HepG2 (cell line): Measurements from ENCODE around the gene CACNB4. TPM values are rescaled to one million over a fixed set of nuclear protein-coding genes. Genes with fewer than 3 reads are reported as not detected.

ENCODE experiments used
- ATAC-seq: fragments of 200-7000 bp; cut with Tn5 transposase; 3 replicates; pipeline ENCODE4 v1.9.1; 2020; ENCODE audit warnings: mild to moderate bottlenecking, moderate library complexity
- BruUV-seq: library from RNA; stranded (reverse); fragments of 400-500 nt; replicated peaks from 2 replicates; lab custom pipeline; 2021; lab: Mats Ljungman, UMichigan
- CTCF ChIA-PET: fragments of 300-600 bp; formaldehyde crosslinking; extraction: SDS; loops from one replicate; lab custom pipeline; 2021; ENCODE audit warnings: low total read pairs, inconsistent platforms, low intra/inter-chr PET ratio; lab: Yijun Ruan, JAX
- POLR2A ChIA-PET: fragments of 350-600 bp; sonication (Branson Sonifier 250); formaldehyde crosslinking; loops from one replicate; lab custom pipeline; 2020; ENCODE audit warnings: antibody characterized with exemption, inconsistent platforms; lab: Yijun Ruan, JAX
- DNase-seq: peaks from one replicate; pipeline ENCODE4 v3.0.0-alpha.2; 2015; ENCODE audit warnings: low spot score
- FAIRE-seq: peaks from 3 replicates; lab custom pipeline; 2011; peaks lifted over from hg19 to GRCh38; lab: Jason Lieb, UNC
- H2AFZ ChIP-seq: one replicate; pipeline ENCODE4 v1.6.1; 2011; ENCODE audit warnings: low read length, inconsistent platforms
- H3K27ac ChIP-seq: fragments of 300-600 bp; 3 replicates; pipeline ENCODE4 v1.8.0; 2011; ENCODE audit warnings: mixed run types, mild to moderate bottlenecking, mixed read lengths, low read length, inconsistent platforms; ENCODE audit not compliant: insufficient read depth; ENCODE audit errors: extremely low read length
- H3K27me3 ChIP-seq, 2 experiments: fragments of 200-600 bp in 1 of 2; 2 replicates in 1 of 2; 3 replicates in 1 of 2; pipeline versions ENCODE4 v1.6.0 to v1.8.0; 2011; ENCODE audit warnings: low read length in 2 of 2, mild to moderate bottlenecking in 2 of 2, moderate library complexity in 2 of 2, inconsistent platforms in 1 of 2; ENCODE audit not compliant: insufficient read depth in 2 of 2, control insufficient read depth in 1 of 2
- H3K36me3 ChIP-seq, 2 experiments: fragments of 200-600 bp in 1 of 2; replicated peaks in 1 of 2; 2 replicates in 1 of 2; 3 replicates in 1 of 2; pipeline versions ENCODE4 v1.5.1 to v1.8.0; 2011; ENCODE audit warnings: low read length in 2 of 2, inconsistent platforms in 1 of 2; ENCODE audit not compliant: insufficient read depth in 2 of 2, control insufficient read depth in 1 of 2
- H3K4me1 ChIP-seq: 2 replicates; pipeline ENCODE4 v1.5.1; 2012; ENCODE audit warnings: low read length, inconsistent platforms; ENCODE audit not compliant: insufficient read depth
- H3K4me2 ChIP-seq: 2 replicates; pipeline ENCODE4 v1.6.0; 2011; ENCODE audit warnings: low read depth, low read length, inconsistent platforms
- H3K4me3 ChIP-seq, 3 experiments: fragments of 200-600 bp in 1 of 3; sonication (generic), shearing (Covaris generic) in 1 of 3; replicated peaks in 1 of 3; 2 replicates each; pipeline ENCODE4 v1.5.1; 2011 to 2016; ENCODE audit warnings: low read length in 3 of 3, inconsistent platforms in 2 of 3, low read depth in 2 of 3, mild to moderate bottlenecking in 2 of 3, control low read depth in 1 of 3, mixed read lengths in 1 of 3; ENCODE audit not compliant: insufficient read depth in 1 of 3
- H3K79me2 ChIP-seq: one replicate; pipeline ENCODE4 v1.6.1; 2011; ENCODE audit warnings: low read length, inconsistent platforms; ENCODE audit not compliant: insufficient read depth
- H3K9ac ChIP-seq: 2 replicates; pipeline ENCODE4 v1.6.0; 2011; ENCODE audit warnings: mild to moderate bottlenecking, low read depth, low read length, inconsistent platforms; ENCODE audit not compliant: insufficient read depth
- H3K9me3 ChIP-seq: 2 replicates; pipeline ENCODE4 v1.5.1; 2012; ENCODE audit warnings: mild to moderate bottlenecking, low read length
- H4K20me1 ChIP-seq: 2 replicates; pipeline ENCODE4 v1.6.0; 2011; ENCODE audit warnings: inconsistent platforms, mild to moderate bottlenecking, low read length, moderate library complexity; ENCODE audit not compliant: insufficient read depth
- STAT5B ChIP-seq: sonication (generic); formaldehyde crosslinking; IDR thresholded peaks from 2 replicates; pipeline ENCODE4 v1.4.0; 2020; ENCODE audit warnings: missing genetic modification reagents
- TSC22D2 ChIP-seq: sonication (generic); formaldehyde crosslinking; IDR thresholded peaks from 2 replicates; pipeline ENCODE4 v1.5.1; 2020; ENCODE audit warnings: missing genetic modification reagents, mild to moderate bottlenecking, borderline replicate concordance
- ZBTB20 ChIP-seq: sonication (generic); formaldehyde crosslinking; IDR thresholded peaks from 2 replicates; pipeline ENCODE4 v1.8.1; 2023; ENCODE audit warnings: missing genetic modification reagents, low read depth, mild to moderate bottlenecking, borderline replicate concordance
- ZMYM2 ChIP-seq: sonication (generic); formaldehyde crosslinking; IDR thresholded peaks from 2 replicates; pipeline ENCODE4 v1.8.0; 2022; ENCODE audit warnings: mild to moderate bottlenecking, missing genetic modification reagents
- ZNF777 ChIP-seq: sonication (generic); formaldehyde crosslinking; IDR thresholded peaks from 2 replicates; pipeline ENCODE4 v1.4.0; 2020; ENCODE audit warnings: missing genetic modification reagents
- WGBS: methylation state at CpG from one replicate; pipeline ENCODE4 v1.1.6; 2017; ENCODE audit warnings: low lambda C conversion rate; 5-methylcytosine and 5-hydroxymethylcytosine counted together
- in situ Hi-C: cut with HindIII; loops from 2 replicates; pipeline ENCODE4 v1.10.0; 2017; ENCODE audit warnings: low pct_unique_long_range_greater_than_20kb; ENCODE audit not compliant: extremely low pct_ligation_motif_present
- intact Hi-C: fragments of 100-400 bp; cut with micrococcal nuclease; formaldehyde crosslinking; loops from one replicate; pipeline ENCODE4 v1.10.0; 2022; ENCODE audit not compliant: unreplicated experiment
- polyA plus RNA-seq, 8 experiments: library from polyadenylated mRNA; depleted of rRNA in 3 of 8; stranded (reverse) in 7 of 8; unstranded in 1 of 8; fragments of >200 nt; fragmentation: Illumina TruSeq in 4 of 8; extraction: Trizol in 4 of 8; gene quantifications; 2 replicates each; pipeline versions ENCODE4 v1.2.1 to v1.2.3, GENCODE V29; 2011 to 2016; ENCODE audit warnings: low read depth in 4 of 8, missing spikeins in 1 of 8, mixed read lengths in 1 of 8; ENCODE audit not compliant: insufficient read depth in 1 of 8
- total RNA-seq, 5 experiments: library from RNA; depleted of rRNA; stranded (reverse); fragments of >200 nt; fragmentation: Illumina TruSeq; extraction: Trizol; gene quantifications; 2 replicates each; pipeline ENCODE4 v1.2.3, GENCODE V29; 2016; ENCODE audit warnings: low read depth in 1 of 5
- TF ChIP-seq, protein P1 (sequence below): sonication (generic); formaldehyde crosslinking; conservative IDR thresholded peaks from 2 replicates; pipeline ENCODE4 v1.4.0; 2020; ENCODE audit warnings: missing genetic modification reagents
- TF ChIP-seq, protein P2 (sequence below): sonication (generic); formaldehyde crosslinking; IDR thresholded peaks from 2 replicates; pipeline ENCODE4; 2020; ENCODE audit warnings: missing genetic modification reagents, mild to moderate bottlenecking, borderline replicate concordance
- TF ChIP-seq, protein P3 (sequence below): sonication (generic); formaldehyde crosslinking; IDR thresholded peaks from 2 replicates; pipeline ENCODE4 v1.9.0; 2021; ENCODE audit warnings: missing genetic modification reagents, borderline replicate concordance

The CACNB4 gene
- total and polyA plus RNA-seq, 2 of the 13 experiments (the other 11 are each of a cell fraction or from before 2014, with no cell fraction given) = 5.1 to 14.3 TPM

DNA sequence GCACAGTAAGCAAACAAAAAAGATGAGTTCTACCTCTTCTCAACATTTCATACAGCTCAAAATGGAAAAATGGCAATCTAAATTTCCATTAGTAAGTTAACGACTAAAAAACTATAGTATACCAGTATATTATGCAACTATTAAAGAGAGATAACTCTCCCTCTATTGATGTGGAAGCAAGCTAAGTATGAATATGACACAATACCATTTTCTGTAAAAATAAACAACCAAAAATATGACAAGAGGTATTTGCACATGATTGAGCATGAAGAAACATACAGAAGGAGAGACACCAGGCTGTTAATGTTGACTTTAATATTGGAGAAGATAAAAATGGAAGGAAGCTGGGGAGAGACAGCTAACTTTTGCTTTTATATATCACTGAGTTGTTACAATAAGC, 167.1 kb downstream of the CACNB4 start (continued):
- TF ChIP-seq, protein P1, sequence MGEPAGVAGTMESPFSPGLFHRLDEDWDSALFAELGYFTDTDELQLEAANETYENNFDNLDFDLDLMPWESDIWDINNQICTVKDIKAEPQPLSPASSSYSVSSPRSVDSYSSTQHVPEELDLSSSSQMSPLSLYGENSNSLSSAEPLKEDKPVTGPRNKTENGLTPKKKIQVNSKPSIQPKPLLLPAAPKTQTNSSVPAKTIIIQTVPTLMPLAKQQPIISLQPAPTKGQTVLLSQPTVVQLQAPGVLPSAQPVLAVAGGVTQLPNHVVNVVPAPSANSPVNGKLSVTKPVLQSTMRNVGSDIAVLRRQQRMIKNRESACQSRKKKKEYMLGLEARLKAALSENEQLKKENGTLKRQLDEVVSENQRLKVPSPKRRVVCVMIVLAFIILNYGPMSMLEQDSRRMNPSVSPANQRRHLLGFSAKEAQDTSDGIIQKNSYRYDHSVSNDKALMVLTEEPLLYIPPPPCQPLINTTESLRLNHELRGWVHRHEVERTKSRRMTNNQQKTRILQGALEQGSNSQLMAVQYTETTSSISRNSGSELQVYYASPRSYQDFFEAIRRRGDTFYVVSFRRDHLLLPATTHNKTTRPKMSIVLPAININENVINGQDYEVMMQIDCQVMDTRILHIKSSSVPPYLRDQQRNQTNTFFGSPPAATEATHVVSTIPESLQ (CRISPR knock-in tag) = no peak
- no peak for TF ChIP-seq ZMYM2 (CRISPR knock-in tag)
- no peak for TF ChIP-seq TSC22D2
- TF ChIP-seq ZNF777 (CRISPR knock-in tag) = no peak

DNA sequence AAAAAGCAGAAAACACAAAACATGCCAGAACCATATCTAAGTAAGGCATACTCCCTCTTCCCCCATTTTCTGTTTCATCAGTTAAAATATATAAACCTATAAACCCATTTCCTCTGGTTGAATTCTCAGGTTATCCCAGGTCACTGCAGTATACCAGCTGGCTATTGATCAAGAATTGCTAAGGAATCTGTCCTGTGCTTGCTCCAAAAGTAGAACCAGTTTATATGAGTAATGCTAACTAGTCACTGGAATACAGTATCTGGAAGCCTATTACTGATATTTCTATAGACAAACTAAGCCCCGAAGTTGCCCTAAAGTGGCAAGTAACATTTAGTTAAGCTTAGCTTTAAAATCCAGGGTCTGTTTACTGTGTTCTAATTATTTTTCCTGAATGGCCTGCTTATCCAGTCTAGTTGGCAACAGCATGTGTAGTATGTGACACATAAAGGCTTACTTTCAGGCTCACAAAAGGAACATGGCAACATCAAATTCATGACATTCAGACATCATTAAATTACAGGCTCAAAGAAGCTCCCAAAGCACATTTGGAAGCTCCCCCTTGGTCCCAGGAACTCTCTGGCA, 167.7 kb downstream of the CACNB4 start:
- Histone ChIP-seq H2AFZ (no peak overlapping the region), H3K4me1 (peaks cover 11% of the 10 kb centered on the region; the same call in 1 of the 2 replicates), H3K9ac (no peak overlapping the region), H3K79me2 (no peaks in the 10 kb centered on the region), H3K36me3 (no peaks in the 10 kb centered on the region), H3K4me2 (no peak overlapping the region), H4K20me1 (no peaks in the 10 kb centered on the region), H3K27ac (no peak overlapping the region), H3K27me3 (no peaks in the 10 kb centered on the region), H3K9me3 (no peaks in the 10 kb centered on the region), H3K4me3 (no peak overlapping the region)
- in situ Hi-C loops (no loop called here), intact Hi-C loops (no loop called here)
- TF ChIP-seq, protein P2, sequence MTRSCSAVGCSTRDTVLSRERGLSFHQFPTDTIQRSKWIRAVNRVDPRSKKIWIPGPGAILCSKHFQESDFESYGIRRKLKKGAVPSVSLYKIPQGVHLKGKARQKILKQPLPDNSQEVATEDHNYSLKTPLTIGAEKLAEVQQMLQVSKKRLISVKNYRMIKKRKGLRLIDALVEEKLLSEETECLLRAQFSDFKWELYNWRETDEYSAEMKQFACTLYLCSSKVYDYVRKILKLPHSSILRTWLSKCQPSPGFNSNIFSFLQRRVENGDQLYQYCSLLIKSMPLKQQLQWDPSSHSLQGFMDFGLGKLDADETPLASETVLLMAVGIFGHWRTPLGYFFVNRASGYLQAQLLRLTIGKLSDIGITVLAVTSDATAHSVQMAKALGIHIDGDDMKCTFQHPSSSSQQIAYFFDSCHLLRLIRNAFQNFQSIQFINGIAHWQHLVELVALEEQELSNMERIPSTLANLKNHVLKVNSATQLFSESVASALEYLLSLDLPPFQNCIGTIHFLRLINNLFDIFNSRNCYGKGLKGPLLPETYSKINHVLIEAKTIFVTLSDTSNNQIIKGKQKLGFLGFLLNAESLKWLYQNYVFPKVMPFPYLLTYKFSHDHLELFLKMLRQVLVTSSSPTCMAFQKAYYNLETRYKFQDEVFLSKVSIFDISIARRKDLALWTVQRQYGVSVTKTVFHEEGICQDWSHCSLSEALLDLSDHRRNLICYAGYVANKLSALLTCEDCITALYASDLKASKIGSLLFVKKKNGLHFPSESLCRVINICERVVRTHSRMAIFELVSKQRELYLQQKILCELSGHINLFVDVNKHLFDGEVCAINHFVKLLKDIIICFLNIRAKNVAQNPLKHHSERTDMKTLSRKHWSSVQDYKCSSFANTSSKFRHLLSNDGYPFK (CRISPR knock-in tag) = no peak
- TF ChIP-seq, protein P3, sequence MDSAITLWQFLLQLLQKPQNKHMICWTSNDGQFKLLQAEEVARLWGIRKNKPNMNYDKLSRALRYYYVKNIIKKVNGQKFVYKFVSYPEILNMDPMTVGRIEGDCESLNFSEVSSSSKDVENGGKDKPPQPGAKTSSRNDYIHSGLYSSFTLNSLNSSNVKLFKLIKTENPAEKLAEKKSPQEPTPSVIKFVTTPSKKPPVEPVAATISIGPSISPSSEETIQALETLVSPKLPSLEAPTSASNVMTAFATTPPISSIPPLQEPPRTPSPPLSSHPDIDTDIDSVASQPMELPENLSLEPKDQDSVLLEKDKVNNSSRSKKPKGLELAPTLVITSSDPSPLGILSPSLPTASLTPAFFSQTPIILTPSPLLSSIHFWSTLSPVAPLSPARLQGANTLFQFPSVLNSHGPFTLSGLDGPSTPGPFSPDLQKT (CRISPR knock-in tag) = no peak
- TF ChIP-seq ZBTB20 (CRISPR knock-in tag) = no peak
- no peak for TF ChIP-seq STAT5B
- ATAC-seq (no peak), DNase-seq (no peak), FAIRE-seq (peak; percentile 21)
- BruUV-seq = no TSS peak
- WGBS = 91% methylated on average over 1 of the region's 1 CpG
- CTCF ChIA-PET = no interaction called here
- POLR2A ChIA-PET = no interaction called here
